Tibial nerve (tissue), 4 donors: ENCODE measurements around the gene TRIM61. TPM values are rescaled to one million over a fixed set of nuclear protein-coding genes. Genes with fewer than 3 reads are reported as not detected.
"Not testable (repeated sequence)": the region's sequence is repeated elsewhere in the genome, so short reads cannot be mapped to it uniquely, and the experiment has no call there.

Experiments used
- DNase-seq, 2 donors: peaks; one replicate each; pipeline ENCODE4 v3.0.0-alpha.2; 2019; ENCODE audit warnings: low spot score in 2 of 2
- H3K27ac ChIP-seq, 4 donors: fragments of 200-600 bp; sonication (generic) in 3 of 4; one replicate each; pipeline ENCODE4 v1.5.1; 2017 to 2019; ENCODE audit warnings: mild to moderate bottlenecking in 1 of 4
- H3K27me3 ChIP-seq, 2 donors: fragments of 200-600 bp; sonication (generic) in 1 of 2; one replicate each; pipeline versions ENCODE4 v1.5.1 to v1.6.0; 2017 to 2019
- H3K36me3 ChIP-seq, 3 donors: fragments of 200-600 bp; sonication (generic); one replicate each; pipeline ENCODE4 v1.5.1; 2018 to 2019
- H3K4me1 ChIP-seq, 4 donors: fragments of 200-600 bp; sonication (generic) in 3 of 4; one replicate each; pipeline ENCODE4 v1.5.1; 2017 to 2019
- H3K4me3 ChIP-seq, 4 donors: fragments of 200-600 bp; sonication (generic) in 3 of 4; one replicate each; pipeline ENCODE4 v1.5.1; 2017 to 2019; ENCODE audit warnings: mild to moderate bottlenecking in 1 of 4, moderate library complexity in 1 of 4
- H3K9me3 ChIP-seq, 4 donors: fragments of 200-600 bp; sonication (generic) in 3 of 4; one replicate each; pipeline ENCODE4 v1.5.1; 2017 to 2019
- CTCF ChIP-seq, 5 experiments: fragments of 200-600 bp in 3 of 5; fragments of 450-650 bp in 2 of 5; sonication (generic) in 3 of 5; IDR thresholded peaks; one replicate each; pipeline ENCODE4 v1.5.1; 2016 to 2019; ENCODE audit warnings: antibody characterized with exemption in 5 of 5, mild to moderate bottlenecking in 3 of 5, moderate library complexity in 2 of 5
- EP300 ChIP-seq, 2 donors: sonication (generic); formaldehyde crosslinking; IDR thresholded peaks; one replicate each; pipeline ENCODE4 v1.6.1; 2017; ENCODE audit warnings: antibody characterized with exemption in 2 of 2, mild to moderate bottlenecking in 1 of 2
- POLR2A ChIP-seq, 2 donors: fragments of 450-650 bp; IDR thresholded peaks; one replicate each; pipeline ENCODE4 v1.6.1; 2017; ENCODE audit warnings: antibody characterized with exemption in 2 of 2, mild to moderate bottlenecking in 2 of 2, moderate library complexity in 2 of 2
- WGBS, 2 donors: methylation state at CpG; one replicate each; pipeline ENCODE4 v1.1.5; 2018; 5-methylcytosine and 5-hydroxymethylcytosine counted together
- total RNA-seq, 4 donors: library from RNA; depleted of rRNA; stranded (reverse); fragments of >200 nt; gene quantifications; one replicate each; pipeline ENCODE4 v1.1.0, GENCODE V29; 2016

TRIM61 gene
- 1 to 10 TPM in 1 of 4 donors, not detected in 3; 1.0 TPM for total RNA-seq

GRCh38 chr4:164977243-164978164, at the start of gene TRIM61:
Gene TRIM61, minus strand, starts transcription at chr4:164977657. Its CDS starts 7,655 bp downstream, at chr4:164970002.
- H3K27ac ChIP-seq: peak within 1 kb of the TSS in 2 of 4 donors; percentile 18 to 63
- no peak for DNase-seq

GRCh38 chr4:165025782-165026181, 48.3 kb upstream of the TRIM61 start:
- not testable (repeated sequence) for H3K9me3 ChIP-seq, H3K36me3 ChIP-seq, H3K4me1 ChIP-seq, H3K27me3 ChIP-seq, DNase-seq, H3K27ac ChIP-seq, H3K4me3 ChIP-seq
- 92 to 93% methylated on average over 8 of the region's 8 CpGs for WGBS, 2 donors

More at GRCh38 chr4:164977243-164978164, at the start of gene TRIM61:
- Histone ChIP-seq H3K36me3 (peaks cover 0 to 18% (median 0%) of the 10 kb centered on the region in 3 donors), H3K4me1 (peaks cover 0 to 5% (median 2%) of the 10 kb centered on the region in 4 donors), H3K9me3 (no peaks in the 10 kb centered on the region), H3K4me3 (peak within 1 kb of the TSS; percentile 30 to 60 (median 41)), H3K27me3 (no peaks in the 10 kb centered on the region)
- TF ChIP-seq EP300 (IDR thresholded peaks at IDR 0.05): no peak
- no peak for TF ChIP-seq POLR2A (IDR thresholded peaks at IDR 0.05)
- no peak for TF ChIP-seq CTCF (IDR thresholded peaks at IDR 0.05)
- 12 to 15% methylated on average over 25 of the region's 27 CpGs for WGBS, 2 donors

DNA sequence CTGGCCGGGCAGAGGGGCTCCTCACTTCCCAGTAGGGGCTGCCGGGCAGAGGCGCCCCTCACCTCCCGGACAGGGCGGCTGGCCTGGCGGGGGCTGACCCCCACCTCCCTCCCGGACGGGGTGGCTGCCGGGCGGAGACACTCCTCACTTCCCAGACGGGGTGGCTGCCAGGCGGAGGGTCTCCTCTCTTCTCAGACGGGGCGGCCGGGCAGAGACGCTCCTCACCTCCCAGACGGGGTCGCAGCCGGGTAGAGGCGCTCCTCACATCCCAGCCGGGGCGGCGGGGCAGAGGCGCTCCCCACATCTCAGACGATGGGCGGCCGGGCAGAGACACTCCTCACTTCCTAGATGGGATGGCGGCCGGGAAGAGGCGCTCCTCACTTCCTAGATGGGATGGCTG, 42.5 kb upstream of the TRIM61 start:
- not testable (repeated sequence) for H3K4me3 ChIP-seq, H3K36me3 ChIP-seq, H3K9me3 ChIP-seq, DNase-seq, H3K27ac ChIP-seq, H3K27me3 ChIP-seq, H3K4me1 ChIP-seq
- WGBS, 2 donors: 98 to 100% methylated on average over 5 to 9 of the region's 30 CpGs

DNA sequence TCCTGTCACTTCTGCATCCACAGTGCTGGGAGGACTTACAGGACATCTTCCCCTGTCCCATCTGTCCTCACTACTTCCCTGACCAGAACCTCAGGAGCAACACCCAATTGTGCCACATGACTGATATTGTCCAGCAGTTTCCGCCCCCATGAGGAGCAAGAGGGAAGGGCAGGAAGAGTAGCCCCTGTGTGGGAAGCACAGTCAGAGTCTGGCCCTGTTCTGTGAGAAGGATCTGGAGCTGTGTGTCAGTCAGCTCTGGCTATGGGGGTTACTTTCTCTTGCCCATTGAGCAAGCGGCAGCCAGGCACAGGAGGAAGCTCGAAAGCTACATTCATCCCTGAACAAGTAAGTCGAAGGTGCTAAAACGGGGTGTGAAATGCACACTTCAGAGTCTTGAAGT, 39.5 kb upstream of the TRIM61 start:
- Histone ChIP-seq H3K9me3 (no peaks in the 10 kb centered on the region), H3K27me3 (no peaks in the 10 kb centered on the region), H3K4me1 (no peaks in the 10 kb centered on the region), H3K36me3 (no peaks in the 10 kb centered on the region), H3K4me3 (no peak overlapping the region), H3K27ac (no peak overlapping the region)
- WGBS, 2 donors: 76 to 78% methylated on average over 5 of the region's 5 CpGs
- TF ChIP-seq POLR2A (IDR thresholded peaks at IDR 0.05) (no peak), CTCF (IDR thresholded peaks at IDR 0.05) (no peak), EP300 (IDR thresholded peaks at IDR 0.05) (no peak)
- DNase-seq: no peak

DNA sequence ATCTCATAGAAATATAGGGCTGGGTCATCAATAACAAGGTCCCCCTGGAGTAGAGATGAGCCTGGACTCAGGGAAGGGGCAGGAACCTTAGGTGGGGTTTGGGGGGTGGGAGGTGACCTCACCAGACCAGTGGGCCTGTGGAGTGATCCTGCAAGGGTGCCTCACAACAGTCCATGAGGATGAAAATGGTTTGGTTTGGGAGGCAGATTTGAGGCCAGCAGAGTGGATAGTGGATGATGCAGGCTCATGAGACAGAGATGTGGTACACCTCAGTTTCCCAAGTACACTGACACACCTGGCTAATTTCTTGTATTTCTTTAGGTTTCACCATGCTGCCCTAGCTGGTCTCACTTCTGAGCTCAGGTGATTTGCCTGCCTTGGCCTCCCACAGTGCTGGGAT, 36.2 kb upstream of the TRIM61 start:
- Histone ChIP-seq H3K4me1 (no peaks in the 10 kb centered on the region), H3K9me3 (no peaks in the 10 kb centered on the region), H3K4me3 (no peak overlapping the region), H3K27ac (no peak overlapping the region), H3K27me3 (no peaks in the 10 kb centered on the region), H3K36me3 (no peaks in the 10 kb centered on the region)
- TF ChIP-seq EP300 (IDR thresholded peaks at IDR 0.05) (no peak), POLR2A (IDR thresholded peaks at IDR 0.05) (no peak), CTCF (IDR thresholded peaks at IDR 0.05) (no peak)
- no peak for DNase-seq

GRCh38 chr4:165011403-165011802, 33.9 kb upstream of the TRIM61 start:
- Histone ChIP-seq H3K27me3 (no peaks in the 10 kb centered on the region), H3K4me1 (no peaks in the 10 kb centered on the region), H3K36me3 (no peaks in the 10 kb centered on the region), H3K4me3 (no peak overlapping the region), H3K27ac (no peak overlapping the region), H3K9me3 (no peaks in the 10 kb centered on the region)
- TF ChIP-seq POLR2A (IDR thresholded peaks at IDR 0.05): no peak
- no peak for TF ChIP-seq EP300 (IDR thresholded peaks at IDR 0.05)
- TF ChIP-seq CTCF (IDR thresholded peaks at IDR 0.05): no peak
- DNase-seq: no peak
- WGBS, 2 donors: 84 to 87% methylated on average over 5 of the region's 5 CpGs
